ENCODE measurements around the gene MDC1. TPM values are rescaled to one million over a fixed set of nuclear protein-coding genes. Genes with fewer than 3 reads are reported as not detected.

MDC1 gene
- polyA plus RNA-seq, 1 of the 3 experiments (the other 2 are of a cell fraction), result 10.4 TPM

DNA sequence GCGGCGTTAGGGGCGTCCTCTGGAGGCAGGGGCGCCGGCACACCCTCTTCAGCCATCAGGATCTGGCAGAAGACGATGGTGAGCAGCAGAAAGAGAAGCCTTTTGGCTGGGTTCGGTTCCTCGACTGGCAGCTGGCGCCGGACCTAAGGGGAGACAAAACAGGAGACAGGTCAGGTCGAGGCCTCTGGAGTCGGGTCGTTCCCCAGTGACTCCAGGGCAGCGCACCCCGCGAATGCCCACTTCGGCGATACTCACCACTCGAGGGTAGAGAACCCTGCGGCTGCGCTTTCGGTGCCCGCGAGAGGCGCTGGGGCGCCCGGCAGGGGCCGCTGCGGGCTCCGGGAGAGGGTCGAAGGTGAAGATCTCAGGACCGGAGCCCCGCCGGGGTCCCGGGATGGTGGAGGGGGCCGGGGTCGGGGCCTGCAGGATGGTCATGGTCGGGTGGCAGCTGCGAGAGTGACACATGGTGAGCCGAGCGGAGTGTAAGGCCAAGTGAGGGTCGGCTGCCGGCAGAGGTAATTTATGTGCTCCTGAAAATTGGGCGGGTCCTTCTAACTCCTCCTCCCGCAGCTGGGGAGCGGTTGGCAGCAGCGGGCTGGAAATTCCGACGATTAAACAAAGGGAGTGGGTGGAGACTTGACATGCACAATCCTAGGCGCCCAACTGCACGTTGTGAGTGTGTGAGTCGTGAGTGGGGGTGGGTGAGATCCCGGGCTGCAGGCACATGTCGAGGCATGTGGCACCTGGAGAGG is 27.1 kb upstream of the MDC1 start, which contains the start of gene IER3:
Gene IER3 (minus strand): TSS at position 494 of the 752 bp plus-strand sequence. CDS start 29 bp downstream, at position 465.
- Histone ChIP-seq H3K27me3 (ENCODE audit: insufficient read depth) (no peaks in the 10 kb centered on the region), H2AFZ (ENCODE audit: low read depth) (no peak within 1 kb of the TSS), H3K79me2 (ENCODE audit: insufficient read depth) (peaks cover 44% of the 10 kb centered on the region), H4K20me1 (ENCODE audit: insufficient read depth) (no peaks in the 10 kb centered on the region), H3K9me2 (no peaks in the 10 kb centered on the region), H3K4me1 (ENCODE audit: control insufficient read depth in 1 of 2, insufficient read depth in 2 of 2, low read depth in 1 of 2, low read length in 1 of 2) (peaks cover 25 to 39% of the 10 kb centered on the region in 2 experiments), H3K36me3 (replicated peaks in 1 of 2; ENCODE audit: control insufficient read depth in 1 of 2, insufficient read depth in 2 of 2, low read length in 1 of 2) (peaks cover 9 to 14% of the 10 kb centered on the region in 2 experiments), H3K27ac (ENCODE audit: low read depth in 2 of 2, low read length in 1 of 2) (peak within 1 kb of the TSS in 1 of 2 experiments; percentile 84; a peak in 2 of 4 replicates), H3F3A (replicated peaks; ENCODE audit: insufficient read depth) (peaks cover 19% of the 10 kb centered on the region), H3K9ac (peak within 1 kb of the TSS; percentile 87), H3K9me3 (no peaks in the 10 kb centered on the region), H3K4me2 (peak within 1 kb of the TSS; percentile 85; the same call in 1 of the 2 replicates), H3K4me3 (ENCODE audit: low read depth in 2 of 2, low read length in 1 of 2) (peak within 1 kb of the TSS; percentile 75 to 76; a peak in 3 of 4 replicates)
- POLR2A ChIA-PET, result no interaction called here
- CTCF ChIA-PET, result interaction anchor here (0.8 to 42.4 kb wide), 2 partner anchors 59 to 84 kb away, joined by 3 to 838 read pairs; partner anchors contain the start of genes DHX16, NRM and PPP1R18
- WGBS (ENCODE audit: low lambda C conversion rate), result 59% methylated on average over 43 of the region's 54 CpGs
- DNase-seq, result no peak
- TF ChIP-seq FOSL2 (IDR thresholded peaks at IDR 0.05; ENCODE audit: borderline replicate concordance, low read depth) (no peak), RCOR1 (IDR thresholded peaks at IDR 0.05; ENCODE audit: low read length) (no peak), RAD21 (IDR thresholded peaks at IDR 0.05; ENCODE audit: low read length) (no peak), YY1 (IDR thresholded peaks at IDR 0.05; ENCODE audit: low read depth) (no peak), USF2 (IDR thresholded peaks at IDR 0.05; ENCODE audit: borderline replicate concordance, low read depth, low read length) (no peak), FOXM1 (IDR thresholded peaks at IDR 0.05; ENCODE audit: low read depth) (no peak), EZH2phosphoT487 (IDR thresholded peaks at IDR 0.05; ENCODE audit: borderline replicate concordance, low read depth) (no peak), SIN3A (IDR thresholded peaks at IDR 0.05; ENCODE audit: borderline replicate concordance, low read depth, low read length) (no peak), EP300 (IDR thresholded peaks at IDR 0.05; ENCODE audit: borderline replicate concordance in 1 of 2, low read depth in 1 of 2, low read length in 1 of 2) (no peak), JUND (IDR thresholded peaks at IDR 0.05) (no peak), GATA2 (CRISPR knock-in tag; IDR thresholded peaks at IDR 0.05) (no peak), TCF12 (IDR thresholded peaks at IDR 0.05) (no peak), NRF1 (IDR thresholded peaks at IDR 0.05; ENCODE audit: low read depth, low read length) (no peak), SMC3 (IDR thresholded peaks at IDR 0.05; ENCODE audit: low read depth, low read length) (no peak), POLR2AphosphoS5 (IDR thresholded peaks at IDR 0.05; ENCODE audit: low read depth, low read length) (peak; percentile 94), CHD2 (IDR thresholded peaks at IDR 0.05; ENCODE audit: low read length, partially characterized antibody) (no peak), TAF1 (IDR thresholded peaks at IDR 0.05; ENCODE audit: borderline replicate concordance, low read depth, low read length) (peak; percentile 26; the same call in 1 of the 2 replicates)
- TF ChIP-seq, protein P1, sequence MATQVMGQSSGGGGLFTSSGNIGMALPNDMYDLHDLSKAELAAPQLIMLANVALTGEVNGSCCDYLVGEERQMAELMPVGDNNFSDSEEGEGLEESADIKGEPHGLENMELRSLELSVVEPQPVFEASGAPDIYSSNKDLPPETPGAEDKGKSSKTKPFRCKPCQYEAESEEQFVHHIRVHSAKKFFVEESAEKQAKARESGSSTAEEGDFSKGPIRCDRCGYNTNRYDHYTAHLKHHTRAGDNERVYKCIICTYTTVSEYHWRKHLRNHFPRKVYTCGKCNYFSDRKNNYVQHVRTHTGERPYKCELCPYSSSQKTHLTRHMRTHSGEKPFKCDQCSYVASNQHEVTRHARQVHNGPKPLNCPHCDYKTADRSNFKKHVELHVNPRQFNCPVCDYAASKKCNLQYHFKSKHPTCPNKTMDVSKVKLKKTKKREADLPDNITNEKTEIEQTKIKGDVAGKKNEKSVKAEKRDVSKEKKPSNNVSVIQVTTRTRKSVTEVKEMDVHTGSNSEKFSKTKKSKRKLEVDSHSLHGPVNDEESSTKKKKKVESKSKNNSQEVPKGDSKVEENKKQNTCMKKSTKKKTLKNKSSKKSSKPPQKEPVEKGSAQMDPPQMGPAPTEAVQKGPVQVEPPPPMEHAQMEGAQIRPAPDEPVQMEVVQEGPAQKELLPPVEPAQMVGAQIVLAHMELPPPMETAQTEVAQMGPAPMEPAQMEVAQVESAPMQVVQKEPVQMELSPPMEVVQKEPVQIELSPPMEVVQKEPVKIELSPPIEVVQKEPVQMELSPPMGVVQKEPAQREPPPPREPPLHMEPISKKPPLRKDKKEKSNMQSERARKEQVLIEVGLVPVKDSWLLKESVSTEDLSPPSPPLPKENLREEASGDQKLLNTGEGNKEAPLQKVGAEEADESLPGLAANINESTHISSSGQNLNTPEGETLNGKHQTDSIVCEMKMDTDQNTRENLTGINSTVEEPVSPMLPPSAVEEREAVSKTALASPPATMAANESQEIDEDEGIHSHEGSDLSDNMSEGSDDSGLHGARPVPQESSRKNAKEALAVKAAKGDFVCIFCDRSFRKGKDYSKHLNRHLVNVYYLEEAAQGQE (IDR thresholded peaks at IDR 0.05; ENCODE audit: low read depth, low read length), result no peak
- TF ChIP-seq, protein P2, sequence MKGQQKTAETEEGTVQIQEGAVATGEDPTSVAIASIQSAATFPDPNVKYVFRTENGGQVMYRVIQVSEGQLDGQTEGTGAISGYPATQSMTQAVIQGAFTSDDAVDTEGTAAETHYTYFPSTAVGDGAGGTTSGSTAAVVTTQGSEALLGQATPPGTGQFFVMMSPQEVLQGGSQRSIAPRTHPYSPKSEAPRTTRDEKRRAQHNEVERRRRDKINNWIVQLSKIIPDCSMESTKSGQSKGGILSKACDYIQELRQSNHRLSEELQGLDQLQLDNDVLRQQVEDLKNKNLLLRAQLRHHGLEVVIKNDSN (IDR thresholded peaks at IDR 0.05; ENCODE audit: borderline replicate concordance, low read depth), result no peak
- TF ChIP-seq, protein P3, sequence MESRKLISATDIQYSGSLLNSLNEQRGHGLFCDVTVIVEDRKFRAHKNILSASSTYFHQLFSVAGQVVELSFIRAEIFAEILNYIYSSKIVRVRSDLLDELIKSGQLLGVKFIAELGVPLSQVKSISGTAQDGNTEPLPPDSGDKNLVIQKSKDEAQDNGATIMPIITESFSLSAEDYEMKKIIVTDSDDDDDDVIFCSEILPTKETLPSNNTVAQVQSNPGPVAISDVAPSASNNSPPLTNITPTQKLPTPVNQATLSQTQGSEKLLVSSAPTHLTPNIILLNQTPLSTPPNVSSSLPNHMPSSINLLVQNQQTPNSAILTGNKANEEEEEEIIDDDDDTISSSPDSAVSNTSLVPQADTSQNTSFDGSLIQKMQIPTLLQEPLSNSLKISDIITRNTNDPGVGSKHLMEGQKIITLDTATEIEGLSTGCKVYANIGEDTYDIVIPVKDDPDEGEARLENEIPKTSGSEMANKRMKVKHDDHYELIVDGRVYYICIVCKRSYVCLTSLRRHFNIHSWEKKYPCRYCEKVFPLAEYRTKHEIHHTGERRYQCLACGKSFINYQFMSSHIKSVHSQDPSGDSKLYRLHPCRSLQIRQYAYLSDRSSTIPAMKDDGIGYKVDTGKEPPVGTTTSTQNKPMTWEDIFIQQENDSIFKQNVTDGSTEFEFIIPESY (IDR thresholded peaks at IDR 0.05; ENCODE audit: borderline replicate concordance, low read depth), result no peak
- TF ChIP-seq, protein P4, sequence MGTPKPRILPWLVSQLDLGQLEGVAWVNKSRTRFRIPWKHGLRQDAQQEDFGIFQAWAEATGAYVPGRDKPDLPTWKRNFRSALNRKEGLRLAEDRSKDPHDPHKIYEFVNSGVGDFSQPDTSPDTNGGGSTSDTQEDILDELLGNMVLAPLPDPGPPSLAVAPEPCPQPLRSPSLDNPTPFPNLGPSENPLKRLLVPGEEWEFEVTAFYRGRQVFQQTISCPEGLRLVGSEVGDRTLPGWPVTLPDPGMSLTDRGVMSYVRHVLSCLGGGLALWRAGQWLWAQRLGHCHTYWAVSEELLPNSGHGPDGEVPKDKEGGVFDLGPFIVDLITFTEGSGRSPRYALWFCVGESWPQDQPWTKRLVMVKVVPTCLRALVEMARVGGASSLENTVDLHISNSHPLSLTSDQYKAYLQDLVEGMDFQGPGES (IDR thresholded peaks at IDR 0.05; ENCODE audit: low read depth, low read length), result no peak
- TF ChIP-seq, protein P5, sequence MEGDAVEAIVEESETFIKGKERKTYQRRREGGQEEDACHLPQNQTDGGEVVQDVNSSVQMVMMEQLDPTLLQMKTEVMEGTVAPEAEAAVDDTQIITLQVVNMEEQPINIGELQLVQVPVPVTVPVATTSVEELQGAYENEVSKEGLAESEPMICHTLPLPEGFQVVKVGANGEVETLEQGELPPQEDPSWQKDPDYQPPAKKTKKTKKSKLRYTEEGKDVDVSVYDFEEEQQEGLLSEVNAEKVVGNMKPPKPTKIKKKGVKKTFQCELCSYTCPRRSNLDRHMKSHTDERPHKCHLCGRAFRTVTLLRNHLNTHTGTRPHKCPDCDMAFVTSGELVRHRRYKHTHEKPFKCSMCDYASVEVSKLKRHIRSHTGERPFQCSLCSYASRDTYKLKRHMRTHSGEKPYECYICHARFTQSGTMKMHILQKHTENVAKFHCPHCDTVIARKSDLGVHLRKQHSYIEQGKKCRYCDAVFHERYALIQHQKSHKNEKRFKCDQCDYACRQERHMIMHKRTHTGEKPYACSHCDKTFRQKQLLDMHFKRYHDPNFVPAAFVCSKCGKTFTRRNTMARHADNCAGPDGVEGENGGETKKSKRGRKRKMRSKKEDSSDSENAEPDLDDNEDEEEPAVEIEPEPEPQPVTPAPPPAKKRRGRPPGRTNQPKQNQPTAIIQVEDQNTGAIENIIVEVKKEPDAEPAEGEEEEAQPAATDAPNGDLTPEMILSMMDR (IDR thresholded peaks at IDR 0.05), result peak; percentile 42

Measured in SK-N-SH (cell line).